Activated T-helper 1 cell treated with Interleukin-2 at 50 U/mL for 16 hours (primary cell): ENCODE results near the gene MARK2.
A peak's percentile ranks its signal among the peaks of the same experiment; 100 is the strongest.

ENCODE experiments used
- DNase-seq: peaks from one replicate; pipeline ENCODE4 v3.0.0-alpha.2; 2020; ENCODE audit warnings: low read depth

The MARK2 gene

GRCh38 chr11:63909591-63910506, 70.9 kb downstream of the MARK2 start:
- no peak for DNase-seq

- DNase-seq: no peak
These were observed 71.8 kb downstream of the MARK2 start for GRCh38 chr11:63910675-63911074.

GRCh38 chr11:63911440-63911839, 72.5 kb downstream of the MARK2 start:
- DNase-seq: no peak

- no peak for DNase-seq
These were observed 73.0 kb downstream of the MARK2 start for GRCh38 chr11:63911876-63912275.

GRCh38 chr11:63912678-63913077, 73.8 kb downstream of the MARK2 start:
- DNase-seq: no peak

GRCh38 chr11:63913866-63914830, 75.2 kb downstream of the MARK2 start:
- no peak for DNase-seq

GRCh38 chr11:63914896-63915691, 76.2 kb downstream of the MARK2 start:
- DNase-seq: no peak

- DNase-seq: no peak
These were observed 77.3 kb downstream of the MARK2 start for GRCh38 chr11:63915961-63916836.

GRCh38 chr11:63916837-63917691, 78.2 kb downstream of the MARK2 start, which contains the start of gene RCOR2:
Gene RCOR2, minus strand, starts transcription at chr11:63917164. Its CDS starts 708 bp downstream, at chr11:63916456.
- peak; percentile 41 for DNase-seq

GRCh38 chr11:63917692-63918506, 79.0 kb downstream of the MARK2 start:
- no peak for DNase-seq

- no peak for DNase-seq
These were observed 79.7 kb downstream of the MARK2 start for GRCh38 chr11:63918507-63919191.

GRCh38 chr11:63919267-63920125, 80.6 kb downstream of the MARK2 start:
- DNase-seq: no peak

- DNase-seq: no peak
These were observed 81.4 kb downstream of the MARK2 start for GRCh38 chr11:63920126-63920938.

GRCh38 chr11:63920939-63921417, 82.1 kb downstream of the MARK2 start:
- no peak for DNase-seq

- no peak for DNase-seq
These were observed 83.8 kb downstream of the MARK2 start for GRCh38 chr11:63922673-63923192.

GRCh38 chr11:63923319-63923718, 84.4 kb downstream of the MARK2 start:
- DNase-seq: no peak
